Spleen (tissue), 11 donors: ENCODE measurements around the gene BCL6. TPM values are rescaled to one million over a fixed set of nuclear protein-coding genes. Genes with fewer than 3 reads are reported as not detected.

Experiments used
- DNase-seq: peaks from one replicate; pipeline ENCODE4 v3.0.0-alpha.2; 2020
- H3K27ac ChIP-seq, 8 donors: fragments of 200-600 bp; sonication (generic) in 7 of 8; 1 replicate in 4 of 8; 2 replicates in 4 of 8; pipeline versions ENCODE4 v1.5.0 to v1.8.0; 2016 to 2021; ENCODE audit warnings: inconsistent platforms in 4 of 8, mild to moderate bottlenecking in 4 of 8, moderate library complexity in 1 of 8
- H3K27me3 ChIP-seq, 7 donors: fragments of 200-600 bp; sonication (generic) in 6 of 7; replicated peaks in 1 of 7; 1 replicate in 4 of 7; 2 replicates in 3 of 7; pipeline versions ENCODE4 v1.5.0 to v1.8.0; 2016 to 2021; ENCODE audit warnings: inconsistent platforms in 3 of 7, mild to moderate bottlenecking in 1 of 7
- H3K36me3 ChIP-seq, 6 donors: fragments of 200-600 bp; sonication (generic) in 5 of 6; 1 replicate in 4 of 6; 2 replicates in 2 of 6; pipeline versions ENCODE4 v1.5.0 to v1.8.0; 2016 to 2021; ENCODE audit warnings: inconsistent platforms in 2 of 6
- H3K4me1 ChIP-seq, 6 donors: fragments of 200-600 bp; sonication (generic) in 5 of 6; 1 replicate in 3 of 6; 2 replicates in 3 of 6; pipeline versions ENCODE4 v1.5.0 to v1.8.0; 2016 to 2021; ENCODE audit warnings: inconsistent platforms in 3 of 6
- H3K4me3 ChIP-seq, 8 donors: fragments of 200-600 bp; sonication (generic) in 7 of 8; 1 replicate in 4 of 8; 2 replicates in 4 of 8; pipeline versions ENCODE4 v1.5.0 to v1.8.0; 2016 to 2021; ENCODE audit warnings: inconsistent platforms in 4 of 8, mild to moderate bottlenecking in 4 of 8, moderate library complexity in 2 of 8
- H3K9me3 ChIP-seq, 8 donors: fragments of 200-600 bp; sonication (generic) in 7 of 8; 1 replicate in 4 of 8; 2 replicates in 4 of 8; pipeline versions ENCODE4 v1.5.0 to v1.8.0; 2016 to 2021; ENCODE audit warnings: inconsistent platforms in 4 of 8
- CTCF ChIP-seq, 11 experiments: fragments of 200-600 bp in 7 of 11; fragments of 450-650 bp in 4 of 11; sonication (generic) in 4 of 11; IDR thresholded peaks in 8 of 11; conservative IDR thresholded peaks in 3 of 11; 1 replicate in 7 of 11; 2 replicates in 4 of 11; pipeline versions ENCODE4 v1.4.0 to v1.8.0; 2016 to 2021; ENCODE audit warnings: antibody characterized with exemption in 11 of 11, inconsistent platforms in 4 of 11, mild to moderate bottlenecking in 1 of 11
- POLR2A ChIP-seq, 3 donors: fragments of 450-650 bp; IDR thresholded peaks; one replicate each; pipeline ENCODE4 v1.5.1; 2017; ENCODE audit warnings: antibody characterized with exemption in 3 of 3, mild to moderate bottlenecking in 1 of 3
- POLR2AphosphoS5 ChIP-seq, 3 donors: sonication (generic); formaldehyde crosslinking; IDR thresholded peaks; one replicate each; pipeline ENCODE4 v1.5.1; 2017; ENCODE audit warnings: antibody characterized with exemption in 3 of 3
- WGBS, 5 donors: extraction: QIAGEN DNeasy Blood & Tissue Kit in 3 of 5; methylation state at CpG; one replicate each; pipeline versions ENCODE4 v1.1.5 to v1.1.7; 2013 to 2018; 5-methylcytosine and 5-hydroxymethylcytosine counted together
- intact Hi-C: fragments of 100-400 bp; cut with DNase I; formaldehyde crosslinking; loops from one replicate; pipeline ENCODE4 v1.15.0; 2023; ENCODE audit warnings: low total_unique reads
- polyA plus RNA-seq, 3 donors: library from polyadenylated mRNA; stranded (reverse); fragments of 200-250 nt; gene quantifications; one replicate each; pipeline ENCODE4 v1.2.1, GENCODE V29; 2013
- total RNA-seq, 7 donors: library from RNA; depleted of rRNA in 3 of 7; stranded (reverse); fragments of >200 nt in 3 of 7; fragmentation: NEBNext Ultra II Directional in 4 of 7; extraction: Animal tissue kit (Norgen Biotek cat#: 25700) in 4 of 7; gene quantifications; one replicate each; pipeline versions ENCODE4 v1.1.0 to v1.2.1, GENCODE V29; 2016 to 2021
- donor health status: healthy with polysubstance abuse.
- donor health status: DM: no; HTN: no; CAD: no; lungs with moderate emphysema.
- donor health status: DM: no; HTN: no; CAD: no.
- donor health status: Bipolar disorder and iron deficiency.
- donor health status: healthy.
- donor health status: DM: no; HTN: no; CAD: no.
- donor health status: DM: yes; HTN: yes; CAD: no.

Gene BCL6
- total and polyA plus RNA-seq, 10 donors, result 9.5 to 444 (median 132) TPM

- TF ChIP-seq POLR2AphosphoS5 (IDR thresholded peaks at IDR 0.05), result no peak
- intact Hi-C loops, result no loop called here
- H3K36me3 ChIP-seq, result no peaks in the 10 kb centered on the region
- DNase-seq, result no peak
- no peak overlapping the region for H3K27ac ChIP-seq
- H3K27me3 ChIP-seq, result no peaks in the 10 kb centered on the region
- no peak overlapping the region for H3K4me3 ChIP-seq
- H3K4me1 ChIP-seq, result no peaks in the 10 kb centered on the region
- no peaks in the 10 kb centered on the region for H3K9me3 ChIP-seq
- WGBS, 5 donors, result 70 to 86% (median 74%) methylated on average over 2 of the region's 2 CpGs
Observed at GRCh38 chr3:187759601-187760000, 14.3 kb upstream of the BCL6 start.

GRCh38 chr3:187758318-187758955 lies 13.2 kb upstream of the BCL6 start:
- Histone ChIP-seq H3K36me3 (no peaks in the 10 kb centered on the region), H3K27me3 (no peaks in the 10 kb centered on the region), H3K4me3 (no peak overlapping the region), H3K27ac (no peak overlapping the region), H3K4me1 (no peaks in the 10 kb centered on the region), H3K9me3 (no peaks in the 10 kb centered on the region)
- TF ChIP-seq CTCF (IDR thresholded peaks at IDR 0.05 in 8 of 11, conservative IDR thresholded peaks at IDR 0.05 in 3 of 11) (no peak), POLR2AphosphoS5 (IDR thresholded peaks at IDR 0.05) (no peak), POLR2A (IDR thresholded peaks at IDR 0.05) (no peak)
- no peak for DNase-seq
- intact Hi-C loops, result no loop called here
- 72 to 93% (median 88%) methylated on average over 1 of the region's 1 CpG for WGBS, 5 donors

GRCh38 chr3:187753516-187753915 lies 8.2 kb upstream of the BCL6 start:
- Histone ChIP-seq H3K4me3 (no peak overlapping the region), H3K27ac (no peak overlapping the region), H3K27me3 (no peaks in the 10 kb centered on the region), H3K36me3 (no peaks in the 10 kb centered on the region), H3K4me1 (peaks cover 0 to 32% (median 18%) of the 10 kb centered on the region in 6 donors), H3K9me3 (no peaks in the 10 kb centered on the region)
- intact Hi-C loops, result no loop called here
- 85 to 93% (median 89%) methylated on average over 4 of the region's 4 CpGs for WGBS, 5 donors
- no peak for TF ChIP-seq POLR2AphosphoS5 (IDR thresholded peaks at IDR 0.05)
- TF ChIP-seq POLR2A (IDR thresholded peaks at IDR 0.05), result no peak
- no peak for TF ChIP-seq CTCF (IDR thresholded peaks at IDR 0.05 in 8 of 11, conservative IDR thresholded peaks at IDR 0.05 in 3 of 11)
- DNase-seq, result no peak

- no peak for TF ChIP-seq POLR2A (IDR thresholded peaks at IDR 0.05)
- TF ChIP-seq CTCF (IDR thresholded peaks at IDR 0.05 in 8 of 11, conservative IDR thresholded peaks at IDR 0.05 in 3 of 11), result no peak
- no peak for TF ChIP-seq POLR2AphosphoS5 (IDR thresholded peaks at IDR 0.05)
- H3K9me3 ChIP-seq, result no peaks in the 10 kb centered on the region
- H3K4me1 ChIP-seq, result peaks cover 19 to 60% (median 42%) of the 10 kb centered on the region in 6 donors
- DNase-seq, result no peak
- no peaks in the 10 kb centered on the region for H3K36me3 ChIP-seq
- intact Hi-C loops, result no loop called here
- H3K4me3 ChIP-seq, result peak overlapping the region in 3 of 8 donors; percentile 9 to 51 (median 28)
- WGBS, 5 donors, result 36 to 69% (median 51%) methylated on average over 11 of the region's 11 CpGs
- H3K27ac ChIP-seq, result peak overlapping the region in 2 of 8 donors; percentile 19 to 48
- no peaks in the 10 kb centered on the region for H3K27me3 ChIP-seq
Observed at GRCh38 chr3:187750513-187751123, 5.3 kb upstream of the BCL6 start.
